H1 (cell line): ENCODE measurements around the gene OR51T1. TPM values are rescaled to one million over a fixed set of nuclear protein-coding genes. Genes with fewer than 3 reads are reported as not detected.

Experiments
- CBX8 ChIP-seq: fragments of 300-800, 300-1000 bp; sonication (generic); IDR thresholded peaks from 2 replicates; pipeline ENCODE4 v1.7.1; 2016; ENCODE audit warnings: low read depth, low read length, borderline replicate concordance
- CEBPB ChIP-seq: IDR thresholded peaks from 2 replicates; pipeline ENCODE4 v1.6.1; 2012; ENCODE audit warnings: low read depth, low read length
- CHD1 ChIP-seq: IDR thresholded peaks from 2 replicates; pipeline ENCODE4 v1.6.1; 2012; ENCODE audit warnings: low read depth, low read length, improper control_type of control experiment
- EGR1 ChIP-seq: IDR thresholded peaks from 2 replicates; pipeline ENCODE4 v1.6.1; 2011; ENCODE audit warnings: low read depth, low read length, borderline replicate concordance
- FOSL1 ChIP-seq: IDR thresholded peaks from 2 replicates; pipeline ENCODE4 v1.6.1; 2011; ENCODE audit warnings: mild to moderate bottlenecking, low read depth, low read length, moderate library complexity; ENCODE audit not compliant: insufficient read depth
- JUN ChIP-seq: IDR thresholded peaks from 2 replicates; pipeline ENCODE4 v1.6.1; 2011; ENCODE audit warnings: low read depth, mild to moderate bottlenecking, improper control_type of control experiment, low read length
- NRF1 ChIP-seq: IDR thresholded peaks from 2 replicates; pipeline ENCODE4 v1.6.1; 2011; ENCODE audit warnings: mild to moderate bottlenecking, low read depth, low read length, improper control_type of control experiment
- RBBP5 ChIP-seq: IDR thresholded peaks from 2 replicates; pipeline ENCODE4 v1.7.1; 2012; ENCODE audit warnings: low read depth, mild to moderate bottlenecking, inconsistent platforms, low read length, moderate library complexity, borderline replicate concordance
- SIRT6 ChIP-seq: IDR thresholded peaks from one replicate; pipeline ENCODE4 v1.7.1; 2012; ENCODE audit warnings: low read length, inconsistent platforms
- TBP ChIP-seq: IDR thresholded peaks from 2 replicates; pipeline ENCODE4 v1.6.1; 2011; ENCODE audit warnings: low read depth, low read length, improper control_type of control experiment
- polyA plus RNA-seq, 7 experiments: library from polyadenylated mRNA; depleted of rRNA in 3 of 7; stranded (reverse) in 5 of 7; unstranded in 2 of 7; fragments of >200 nt in 5 of 7; fragments of 200-250 nt in 2 of 7; gene quantifications; 1 replicate in 5 of 7; 2 replicates in 1 of 7; 4 replicates in 1 of 7; pipeline versions ENCODE4 v1.2.1 to v1.2.3, GENCODE V29; 2011 to 2013; ENCODE audit warnings: missing spikeins in 2 of 7, mixed read lengths in 2 of 7
- total RNA-seq: library from RNA; stranded (reverse); fragmentation: NEBNext Ultra II Directional; extraction: Animal tissue kit (Norgen Biotek cat#: 25700); gene quantifications from 2 replicates; pipeline ENCODE4 v1.2.1, GENCODE V29; 2021

The OR51T1 gene
- total and polyA plus RNA-seq, 2 of the 8 experiments (the other 6 are each of a cell fraction or from before 2014, with no cell fraction given), result not detected

GRCh38 chr11:4881860-4882500 is at the start of gene OR51T1 (continued):
- TF ChIP-seq TBP, result no peak
- TF ChIP-seq JUN, result no peak
- no peak for TF ChIP-seq NRF1
- no peak for TF ChIP-seq CBX8
- no peak for TF ChIP-seq EGR1
- TF ChIP-seq FOSL1, result no peak
- TF ChIP-seq CHD1, result no peak
- TF ChIP-seq CEBPB, result no peak
- TF ChIP-seq RBBP5, result no peak
- TF ChIP-seq SIRT6, result no peak
